ENCODE results near the gene GIPC2.

The GIPC2 gene

DNA sequence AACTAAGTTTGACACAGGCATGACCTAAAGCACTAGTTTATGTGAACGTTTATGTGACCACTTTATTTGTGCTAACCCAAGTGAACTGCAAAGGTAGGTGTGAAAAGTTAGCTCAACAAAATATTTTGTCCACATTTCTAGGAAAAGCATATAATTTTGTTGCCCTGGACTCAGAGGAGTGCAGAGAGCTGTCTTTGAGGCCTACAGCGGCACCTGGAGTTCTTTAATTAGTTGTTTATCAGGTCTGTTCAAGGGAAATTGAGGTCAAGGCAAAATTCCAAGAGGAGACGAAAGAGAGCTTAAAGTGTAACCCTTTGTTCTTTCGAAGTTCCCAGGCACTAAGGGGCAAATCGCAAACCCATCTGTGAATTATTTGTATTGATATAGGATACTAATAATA, 1.3 kb downstream of the GIPC2 start:
- no peak for FAIRE-seq

DNA sequence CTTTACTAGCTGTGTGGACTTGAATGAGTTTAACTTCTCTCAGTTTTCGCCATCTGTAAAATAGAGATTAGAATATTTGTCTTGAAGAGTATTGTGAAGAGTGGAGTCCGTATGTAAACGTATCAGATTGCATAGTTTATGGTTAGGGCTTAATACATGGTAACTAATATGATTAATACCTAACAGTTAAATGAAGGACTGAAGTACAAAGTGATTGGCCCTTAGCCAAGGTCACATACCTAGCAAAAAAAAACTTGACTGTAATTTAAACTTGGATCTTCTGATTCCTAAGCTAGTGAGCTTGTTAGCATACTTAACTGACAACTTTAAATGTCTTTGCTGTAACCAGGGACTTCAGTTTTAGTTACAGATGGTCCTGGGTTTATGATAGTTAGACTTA, 1.9 kb downstream of the GIPC2 start:
- FAIRE-seq, result no peak

More for the DNA sequence above, 1.3 kb downstream of the GIPC2 start:
- DNase-seq (ENCODE audit: insufficient read length, low spot score), result no peak
- TF ChIP-seq, protein P1, sequence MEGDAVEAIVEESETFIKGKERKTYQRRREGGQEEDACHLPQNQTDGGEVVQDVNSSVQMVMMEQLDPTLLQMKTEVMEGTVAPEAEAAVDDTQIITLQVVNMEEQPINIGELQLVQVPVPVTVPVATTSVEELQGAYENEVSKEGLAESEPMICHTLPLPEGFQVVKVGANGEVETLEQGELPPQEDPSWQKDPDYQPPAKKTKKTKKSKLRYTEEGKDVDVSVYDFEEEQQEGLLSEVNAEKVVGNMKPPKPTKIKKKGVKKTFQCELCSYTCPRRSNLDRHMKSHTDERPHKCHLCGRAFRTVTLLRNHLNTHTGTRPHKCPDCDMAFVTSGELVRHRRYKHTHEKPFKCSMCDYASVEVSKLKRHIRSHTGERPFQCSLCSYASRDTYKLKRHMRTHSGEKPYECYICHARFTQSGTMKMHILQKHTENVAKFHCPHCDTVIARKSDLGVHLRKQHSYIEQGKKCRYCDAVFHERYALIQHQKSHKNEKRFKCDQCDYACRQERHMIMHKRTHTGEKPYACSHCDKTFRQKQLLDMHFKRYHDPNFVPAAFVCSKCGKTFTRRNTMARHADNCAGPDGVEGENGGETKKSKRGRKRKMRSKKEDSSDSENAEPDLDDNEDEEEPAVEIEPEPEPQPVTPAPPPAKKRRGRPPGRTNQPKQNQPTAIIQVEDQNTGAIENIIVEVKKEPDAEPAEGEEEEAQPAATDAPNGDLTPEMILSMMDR (IDR thresholded peaks at IDR 0.05; ENCODE audit: insufficient read depth, missing control alignments), result no peak

GRCh38 chr1:78048446-78048845, 2.7 kb downstream of the GIPC2 start:
- FAIRE-seq, result no peak
- TF ChIP-seq, protein P1 (IDR thresholded peaks at IDR 0.05; ENCODE audit: insufficient read depth, missing control alignments), result no peak
- no peak for DNase-seq (ENCODE audit: insufficient read length, low spot score)

More for the DNA sequence above, 1.9 kb downstream of the GIPC2 start:
- TF ChIP-seq, protein P1 (IDR thresholded peaks at IDR 0.05; ENCODE audit: insufficient read depth, missing control alignments), result no peak
- DNase-seq (ENCODE audit: insufficient read length, low spot score), result no peak

DNA sequence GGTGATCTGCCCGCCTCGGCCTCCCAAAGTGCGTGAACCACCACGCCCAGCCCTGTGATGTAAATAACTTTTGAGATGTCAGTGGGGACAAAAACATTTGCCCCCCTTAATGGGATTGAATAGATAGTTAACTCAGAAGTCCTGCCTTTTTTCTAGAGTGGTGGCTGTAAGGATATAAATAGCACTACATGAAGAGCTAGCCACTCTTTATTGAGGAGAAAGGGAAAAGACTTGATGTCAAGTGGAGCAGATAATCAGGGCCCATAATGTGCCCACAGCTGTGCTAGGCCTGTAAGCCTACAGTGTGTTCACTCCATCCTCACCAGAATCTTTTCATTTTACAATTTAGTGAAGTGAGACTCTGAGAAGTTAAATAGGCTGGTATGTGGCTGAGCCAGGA, 3.6 kb downstream of the GIPC2 start:
- TF ChIP-seq, protein P1 (IDR thresholded peaks at IDR 0.05; ENCODE audit: insufficient read depth, missing control alignments), result no peak
- FAIRE-seq (no peak), DNase-seq (ENCODE audit: insufficient read length, low spot score) (no peak)

DNA sequence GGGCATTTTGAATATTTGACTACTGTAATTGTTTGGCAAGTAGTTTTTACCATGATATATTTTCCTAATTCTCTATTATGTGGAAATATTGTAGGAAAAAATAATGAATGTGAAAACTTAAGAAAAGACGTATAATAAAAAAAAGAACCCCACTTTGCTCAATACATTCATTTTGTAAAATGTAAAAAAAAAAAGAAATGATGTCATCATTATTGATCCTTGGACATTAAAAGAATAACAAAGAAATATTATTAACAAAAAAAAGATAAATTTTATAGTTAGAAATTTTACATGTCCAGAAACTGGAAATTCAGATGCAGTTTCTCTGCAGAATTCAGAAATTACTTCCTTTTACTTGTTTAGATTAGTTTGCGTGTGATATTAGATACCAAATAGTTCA, 5.2 kb downstream of the GIPC2 start:
- TF ChIP-seq, protein P1 (IDR thresholded peaks at IDR 0.05; ENCODE audit: insufficient read depth, missing control alignments), result no peak
- DNase-seq (ENCODE audit: insufficient read length, low spot score) (no peak), FAIRE-seq (no peak)

DNA sequence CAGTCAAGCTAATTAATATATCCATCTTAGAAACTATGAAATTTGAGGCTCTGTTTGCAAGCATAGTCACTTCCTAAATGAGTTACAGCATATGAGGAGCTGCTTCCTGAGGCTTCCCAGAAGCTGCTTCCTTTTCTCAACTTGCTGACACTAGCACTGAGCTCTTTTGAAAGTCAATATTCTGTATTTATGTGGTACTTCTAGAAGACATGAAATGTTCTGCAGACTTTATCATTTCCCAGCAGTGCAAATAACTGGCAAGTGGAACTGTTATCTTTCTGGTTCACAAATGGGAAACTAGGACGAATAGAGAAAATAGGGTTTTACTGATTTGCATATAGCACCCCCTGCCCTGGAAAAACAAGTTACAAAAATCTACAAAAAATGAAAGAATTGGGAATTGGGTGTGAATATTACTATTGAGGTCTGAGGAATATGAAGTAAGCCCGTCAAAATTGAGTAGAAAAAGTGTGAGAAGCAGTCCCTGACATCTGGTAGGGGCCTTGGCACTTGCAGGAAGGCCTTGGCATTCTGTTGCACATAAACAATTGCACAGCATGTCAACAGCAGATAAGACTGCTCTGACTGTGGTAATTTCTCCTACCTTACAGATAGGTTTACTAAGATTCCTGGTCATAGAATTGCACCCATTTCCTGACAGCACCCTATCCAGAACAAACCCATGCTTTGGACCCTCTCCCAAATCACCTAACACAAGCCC, 7.1 kb downstream of the GIPC2 start:
- no peak for FAIRE-seq

DNA sequence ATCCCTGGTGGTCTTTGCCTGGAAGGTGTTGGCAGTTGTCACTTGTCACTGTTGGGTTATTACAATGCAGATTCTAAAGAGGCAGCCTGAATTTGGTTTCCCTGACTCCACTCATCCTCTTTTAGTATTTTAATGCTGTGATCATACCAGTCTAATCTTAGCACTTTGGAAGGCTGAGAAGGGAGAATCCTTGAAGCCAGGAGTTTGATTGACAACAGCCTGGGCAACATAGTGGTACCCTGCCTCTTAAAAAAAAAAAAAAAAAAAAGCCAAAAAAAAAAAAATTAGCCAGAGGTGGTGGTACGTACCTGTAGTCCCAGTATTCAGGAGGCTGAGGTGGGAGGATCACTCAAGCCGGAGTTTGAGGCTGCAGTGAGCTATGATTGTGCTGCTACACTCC, 7.7 kb downstream of the GIPC2 start:
- DNase-seq (ENCODE audit: insufficient read length, low spot score), result no peak
- TF ChIP-seq, protein P1 (IDR thresholded peaks at IDR 0.05; ENCODE audit: insufficient read depth, missing control alignments), result no peak
- no peak for FAIRE-seq

More for the DNA sequence above, 7.1 kb downstream of the GIPC2 start:
- TF ChIP-seq, protein P1 (IDR thresholded peaks at IDR 0.05; ENCODE audit: insufficient read depth, missing control alignments), result no peak
- DNase-seq (ENCODE audit: insufficient read length, low spot score), result no peak

All from D721Med (cell line).